ENCODE measurements around the gene TMC3.
"Not testable (repeated sequence)": the region's sequence is repeated elsewhere in the genome, so short reads cannot be mapped to it uniquely, and the experiment has no call there.

TMC3 gene

DNA sequence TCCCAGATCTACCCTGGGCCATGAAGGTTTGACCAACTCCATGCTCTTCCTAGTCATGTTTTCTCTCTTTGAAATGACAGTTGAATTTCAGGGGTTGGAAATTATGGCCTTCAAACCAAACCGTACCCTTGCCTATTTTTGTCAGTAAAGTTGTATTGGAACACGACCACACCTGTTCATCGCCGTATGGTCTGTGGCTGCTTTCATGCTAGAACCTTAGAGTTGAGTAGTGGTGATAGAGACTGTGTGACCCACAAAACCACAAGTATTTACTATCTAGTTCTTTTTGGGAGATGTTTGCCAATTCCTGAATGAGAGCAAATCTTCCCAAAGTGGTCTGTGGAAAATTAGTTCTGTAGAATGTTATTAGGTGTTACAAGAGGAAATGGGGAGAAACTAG, 26.1 kb downstream of the TMC3 start:
- DNase-seq (ENCODE audit: low read depth in 3 of 3, low spot score in 1 of 3), result no peak

DNA sequence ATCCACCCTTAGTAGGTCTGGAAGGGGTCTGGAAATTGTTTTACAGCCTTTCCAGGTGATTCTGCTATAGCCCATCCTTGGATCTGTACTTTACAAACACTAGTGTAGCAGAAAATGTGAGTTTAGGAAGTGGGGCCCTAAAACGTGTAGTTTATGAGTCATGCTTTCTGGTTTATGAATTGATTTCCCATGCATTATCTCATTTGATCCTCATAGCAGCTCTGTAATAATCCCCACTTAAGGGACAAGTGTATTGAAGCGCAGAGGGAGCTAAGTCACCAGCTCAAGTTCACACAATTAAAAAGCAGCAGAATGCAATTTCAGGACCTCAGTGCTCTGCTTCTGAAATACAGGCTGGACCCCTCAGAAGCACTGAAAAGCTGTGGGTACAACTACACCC, 27.4 kb downstream of the TMC3 start:
- DNase-seq (ENCODE audit: low read depth in 3 of 3, low spot score in 1 of 3), result no peak

DNA sequence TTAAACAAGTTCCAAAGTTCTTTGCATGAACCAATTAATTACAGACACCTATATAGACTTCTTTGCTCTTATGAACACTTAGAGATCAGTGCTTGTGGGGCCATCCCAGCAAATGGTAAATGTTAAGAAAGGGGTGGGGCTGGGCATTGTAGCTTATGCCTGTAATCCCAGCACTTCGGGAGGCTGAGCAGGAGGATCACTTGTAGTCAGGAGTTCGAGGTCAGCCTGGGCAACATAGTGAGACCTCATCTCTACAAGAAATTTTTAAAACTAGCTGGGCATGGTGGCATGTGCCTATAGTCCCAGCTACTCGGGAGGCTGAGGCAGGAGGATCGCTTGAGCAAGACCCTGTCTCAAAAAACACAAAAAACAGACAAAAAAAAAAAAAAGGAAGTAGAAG, 30.6 kb downstream of the TMC3 start:
- no peak for DNase-seq (ENCODE audit: low read depth in 3 of 3, low spot score in 1 of 3)

DNA sequence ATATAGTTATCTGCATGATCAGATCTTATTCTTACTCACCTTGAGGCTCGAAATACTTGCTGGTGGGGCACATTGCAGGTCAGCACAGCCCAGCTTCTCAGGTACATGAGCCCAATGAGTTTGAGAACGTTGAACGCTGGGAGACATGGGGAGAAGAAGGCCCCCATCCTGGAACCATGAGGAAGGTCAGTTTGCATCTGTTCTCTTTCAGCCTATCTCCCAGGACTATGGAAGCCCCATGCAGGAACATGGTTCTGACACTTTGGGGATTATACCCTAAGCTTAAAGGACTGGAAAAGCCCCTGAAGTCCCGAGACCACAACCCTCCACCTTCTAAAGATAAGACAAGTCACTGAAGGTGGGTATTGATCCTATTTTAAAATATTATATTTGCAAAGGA, 32.7 kb downstream of the TMC3 start:
- no peak for DNase-seq (ENCODE audit: low read depth in 3 of 3, low spot score in 1 of 3)

DNA sequence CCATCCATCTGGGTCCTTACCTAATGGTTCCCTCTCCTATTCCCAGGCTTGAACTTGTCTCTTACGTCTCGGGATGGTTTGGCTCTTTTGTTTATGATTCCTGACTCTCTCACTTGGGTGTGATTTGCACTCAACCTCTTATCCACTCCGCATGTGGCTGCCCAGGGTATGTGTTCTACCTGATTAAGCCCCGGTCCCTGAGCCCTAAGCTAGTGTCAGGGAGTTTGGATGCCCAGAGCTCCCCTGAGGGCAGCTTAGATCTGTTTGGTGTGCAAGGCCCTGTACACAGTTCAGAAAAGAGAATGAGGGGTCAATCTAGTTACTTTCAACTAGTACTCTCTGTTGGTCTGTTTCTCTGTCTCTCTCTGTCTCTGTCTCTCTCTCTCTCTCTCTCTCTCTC, 34.2 kb downstream of the TMC3 start:
- DNase-seq (ENCODE audit: low read depth in 3 of 3, low spot score in 1 of 3), result no peak

DNA sequence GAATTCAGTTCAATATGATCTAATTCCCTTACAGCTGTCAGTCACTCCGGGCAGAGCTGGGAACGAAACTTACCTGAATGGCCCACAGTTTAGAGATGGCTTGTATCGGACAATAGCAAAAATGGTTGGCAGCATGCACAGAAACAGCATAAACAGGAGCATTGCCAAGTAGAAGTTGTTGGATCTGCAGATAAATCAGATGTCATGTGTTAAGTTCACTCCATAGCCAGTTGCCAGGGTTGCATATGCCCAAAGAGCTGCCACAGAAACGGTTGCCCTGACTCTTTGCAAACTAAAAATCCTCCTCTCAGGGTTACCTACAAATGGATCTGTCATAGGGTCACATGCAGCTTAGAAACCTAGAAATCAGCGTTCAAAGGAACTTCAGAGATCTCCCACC, 34.7 kb downstream of the TMC3 start:
- no peak for DNase-seq (ENCODE audit: low read depth in 3 of 3, low spot score in 1 of 3)

DNA sequence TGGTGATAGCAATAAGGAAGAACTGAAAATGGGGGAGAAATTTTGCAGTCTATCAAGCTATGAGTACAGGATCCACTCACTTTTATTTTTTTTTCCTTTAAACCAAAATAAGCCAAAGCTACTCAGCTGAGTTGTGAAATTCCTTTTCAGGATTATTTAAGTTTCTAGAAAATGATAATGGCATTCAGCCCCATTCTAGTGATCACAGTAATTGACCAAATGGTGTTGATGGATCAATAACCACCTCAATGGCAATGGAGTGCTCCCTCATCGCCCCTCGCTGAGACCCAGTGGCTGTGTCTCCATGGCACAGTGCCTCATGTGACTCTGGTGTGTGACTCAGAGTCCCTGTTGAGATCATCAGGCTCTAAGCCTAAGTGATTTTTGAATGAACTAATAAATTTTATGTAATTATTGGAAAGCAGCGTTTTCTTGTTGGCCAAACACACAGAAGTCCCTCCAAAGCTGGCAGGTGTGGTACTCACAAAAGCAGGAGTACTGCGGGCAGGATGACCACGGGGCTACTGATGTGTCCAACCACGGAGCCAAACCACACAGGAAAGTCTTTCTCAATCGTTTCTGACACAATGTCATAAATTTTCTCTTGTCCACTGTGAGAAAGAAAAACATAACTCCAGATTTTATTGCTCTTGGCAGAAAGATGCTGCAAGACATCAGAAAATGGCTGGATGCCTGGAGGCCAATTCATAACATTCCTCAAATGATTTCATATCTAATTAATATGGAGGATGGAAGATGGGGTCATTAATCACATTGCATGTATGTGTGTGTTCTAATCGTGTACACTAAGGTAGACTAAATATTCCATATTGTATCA, 35.6 kb downstream of the TMC3 start:
- DNase-seq (ENCODE audit: low read depth in 3 of 3, low spot score in 1 of 3), result no peak

DNA sequence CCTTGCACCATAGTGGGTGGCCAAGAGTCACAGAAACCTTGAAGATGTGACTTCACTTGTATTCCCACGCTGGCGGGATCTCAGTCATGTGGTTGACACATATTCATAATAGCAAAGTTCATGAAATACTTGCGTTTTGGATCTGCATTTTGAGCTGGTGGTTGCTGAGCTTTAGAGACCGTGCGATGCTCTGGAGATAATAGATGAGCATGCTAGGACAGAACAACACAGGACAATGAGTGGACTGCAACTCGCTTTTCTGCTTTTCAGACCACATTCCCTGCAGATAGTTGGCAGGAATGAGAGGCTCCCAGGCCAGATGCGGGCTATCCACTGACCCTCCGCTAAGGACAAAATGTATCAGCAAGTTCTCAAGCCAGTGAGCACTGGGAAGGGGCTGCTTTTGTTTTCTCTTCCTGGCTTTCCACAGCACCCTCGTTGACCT, 36.3 kb downstream of the TMC3 start:
- no peak for DNase-seq (ENCODE audit: low read depth in 3 of 3, low spot score in 1 of 3)

DNA sequence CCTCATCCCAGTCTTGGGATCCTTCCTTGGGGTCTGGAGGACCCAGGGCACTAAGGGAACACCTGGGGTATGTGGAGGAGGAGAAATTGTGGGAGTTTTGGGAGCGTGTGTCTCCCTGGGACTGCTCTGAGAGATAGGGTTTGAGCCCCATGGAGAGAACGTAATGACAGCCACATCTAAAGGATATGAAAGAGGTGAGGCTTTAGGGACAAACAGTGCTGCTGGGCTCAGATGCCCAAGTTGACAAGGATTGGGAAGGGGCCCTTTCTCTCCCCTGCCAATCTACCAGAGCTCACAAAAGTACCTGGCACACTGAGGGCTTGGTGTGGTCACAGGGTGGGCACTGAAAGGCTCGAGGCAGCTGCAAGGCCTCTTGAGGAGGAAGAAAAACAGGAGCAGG, 36.8 kb downstream of the TMC3 start:
- no peak for DNase-seq (ENCODE audit: low read depth in 3 of 3, low spot score in 1 of 3)

DNA sequence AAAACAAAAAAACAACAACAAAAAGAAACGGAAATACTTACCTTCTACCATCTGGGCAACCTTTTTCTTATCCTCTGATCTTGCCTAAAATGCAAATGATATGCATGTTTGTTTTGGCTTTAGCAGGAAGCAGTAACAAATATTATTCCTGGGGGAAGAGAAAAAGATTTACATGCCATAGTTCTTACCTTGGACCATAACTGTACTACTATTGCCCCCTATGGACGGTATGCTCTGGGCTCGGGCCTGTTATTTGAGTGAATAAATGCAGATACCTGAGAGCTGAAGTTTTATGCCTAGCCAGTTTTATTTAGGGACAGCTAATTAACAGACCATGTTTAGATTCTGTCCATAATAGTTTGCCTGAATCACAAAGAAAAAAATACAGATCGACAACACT, 37.4 kb downstream of the TMC3 start:
- DNase-seq (ENCODE audit: low read depth in 3 of 3, low spot score in 1 of 3), result no peak

DNA sequence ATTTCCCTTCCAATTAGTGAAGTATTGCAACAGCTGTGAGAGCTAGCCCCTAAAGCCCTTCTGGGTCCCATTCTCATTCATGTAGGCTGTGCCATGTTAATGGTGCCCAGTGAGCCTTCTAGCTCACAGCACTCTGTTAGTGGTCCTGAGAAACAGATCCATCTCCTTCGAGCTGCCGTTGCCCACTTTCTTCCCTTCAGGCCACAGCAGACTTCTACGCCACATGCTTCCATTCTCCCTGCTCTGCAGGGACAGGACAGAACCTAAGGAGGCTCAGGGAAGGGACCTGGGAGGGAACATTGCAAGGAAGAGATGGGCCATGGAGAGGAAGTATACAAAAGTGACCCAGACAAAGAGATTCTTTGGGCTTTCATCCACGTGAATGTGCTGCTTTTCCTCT, 38.4 kb downstream of the TMC3 start:
- no peak for DNase-seq (ENCODE audit: low read depth in 3 of 3, low spot score in 1 of 3)

DNA sequence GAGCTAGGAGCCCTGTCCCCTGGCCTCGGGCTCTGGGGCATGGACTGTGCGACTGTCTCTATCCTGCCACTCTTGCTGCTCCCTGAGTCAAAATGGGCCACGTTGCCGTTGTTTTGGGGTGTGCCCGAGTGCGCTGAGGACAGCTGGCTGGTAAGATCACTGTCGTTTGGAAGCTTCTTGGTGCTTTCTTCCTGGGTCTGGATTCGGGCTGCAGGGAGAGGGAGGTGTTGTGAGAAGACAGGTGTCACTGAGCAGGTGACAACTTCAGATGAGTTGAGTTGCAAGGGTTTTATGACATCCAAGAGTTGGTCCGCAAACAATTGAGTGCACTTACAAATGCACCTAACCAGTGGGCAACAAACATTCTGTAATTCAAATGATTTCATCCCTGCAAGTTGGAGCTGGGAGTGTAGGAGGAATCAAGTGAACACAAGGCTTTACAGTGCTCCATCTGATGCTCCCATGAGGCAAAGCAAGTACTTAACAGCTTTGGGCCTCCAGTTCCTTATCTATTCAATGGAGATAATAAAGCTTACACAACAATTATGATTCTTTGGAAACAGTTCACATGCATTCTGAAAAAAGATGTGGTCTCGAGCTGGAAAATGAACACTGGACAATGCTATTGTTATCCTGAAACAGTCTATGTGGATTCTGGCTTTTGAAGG, 39.1 kb downstream of the TMC3 start:
- no peak for DNase-seq (ENCODE audit: low read depth in 3 of 3, low spot score in 1 of 3)

DNA sequence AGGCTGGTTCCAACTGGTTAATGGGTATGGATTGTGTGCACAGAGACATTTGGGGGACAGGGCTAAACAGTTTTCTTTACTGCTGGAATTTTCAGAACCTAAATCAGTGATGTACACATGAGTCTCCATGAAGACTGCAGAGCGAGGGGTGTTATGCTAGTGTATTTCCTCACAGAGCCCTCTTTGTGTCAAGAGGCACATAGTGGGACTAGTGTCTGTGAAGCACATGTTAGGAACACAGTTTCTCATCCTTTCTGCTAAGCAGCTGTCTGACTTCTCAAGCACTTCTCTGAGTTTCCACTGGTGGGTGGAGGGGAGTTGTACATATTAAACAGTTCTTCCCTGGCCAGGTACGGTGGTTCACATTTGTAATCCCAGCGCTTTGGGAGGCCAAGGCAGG, 40.6 kb downstream of the TMC3 start:
- no peak for DNase-seq (ENCODE audit: low read depth in 3 of 3, low spot score in 1 of 3)

DNA sequence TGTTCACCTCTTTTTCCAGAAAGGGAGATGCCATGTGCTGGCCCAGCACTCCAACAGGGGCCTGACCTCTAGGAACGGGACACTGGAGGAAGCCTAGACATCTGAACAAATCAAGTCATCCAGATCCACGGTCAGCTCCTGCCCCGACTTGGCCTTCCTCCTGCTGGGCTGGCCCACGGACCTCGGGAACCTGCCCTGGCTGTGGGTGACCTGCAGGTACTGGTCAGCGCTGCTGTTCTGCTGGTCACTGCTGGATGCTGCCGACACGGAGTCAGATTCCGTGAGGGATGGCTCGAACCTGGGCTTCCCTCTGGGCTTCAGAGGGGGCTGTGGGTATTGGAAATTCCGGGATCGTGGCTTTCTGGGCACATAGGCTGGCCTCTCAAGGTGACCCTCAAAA, 41.7 kb downstream of the TMC3 start:
- no peak for DNase-seq (ENCODE audit: low read depth in 3 of 3, low spot score in 1 of 3)

DNA sequence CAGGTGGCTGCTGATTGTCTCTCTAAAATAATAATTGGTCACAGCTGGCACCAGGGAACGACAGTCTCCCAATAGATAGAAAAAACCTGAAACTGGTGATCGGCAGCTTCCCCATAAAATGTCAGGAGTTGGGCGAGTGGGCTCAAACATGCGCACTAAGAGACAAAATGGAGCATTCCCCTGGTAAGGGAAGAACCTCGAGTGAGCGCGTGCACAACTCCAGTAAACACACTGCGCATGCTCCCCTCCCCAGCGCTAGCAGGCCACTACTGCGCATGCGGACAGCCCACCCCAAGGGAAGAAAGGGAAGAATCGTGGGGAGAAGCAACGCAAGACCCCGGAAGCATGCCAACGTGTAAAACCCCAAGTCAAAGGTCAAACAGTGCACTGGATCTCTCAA, 42.4 kb downstream of the TMC3 start:
- DNase-seq (ENCODE audit: low read depth in 3 of 3, low spot score in 1 of 3), result no peak

DNA sequence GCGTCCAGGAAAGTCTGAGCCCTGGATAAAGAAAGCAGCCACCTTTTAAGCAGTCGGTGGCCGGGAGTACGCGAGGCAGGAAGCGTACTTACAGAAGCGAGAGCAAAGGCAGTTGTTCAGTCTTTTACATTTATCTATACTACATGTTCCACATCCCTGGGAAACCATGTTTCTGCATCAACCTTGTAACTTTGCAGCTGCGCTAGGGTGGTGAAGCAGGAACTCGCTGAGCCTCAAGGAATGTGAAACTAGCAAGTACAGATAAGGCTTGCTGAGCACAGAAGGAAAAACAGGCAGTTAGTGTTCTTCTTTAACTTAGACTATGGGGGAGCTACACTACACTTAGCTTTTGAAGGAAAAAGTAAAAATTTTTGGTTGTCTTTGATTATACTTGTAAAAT, 42.9 kb downstream of the TMC3 start:
- DNase-seq (ENCODE audit: low read depth in 3 of 3, low spot score in 1 of 3), result not testable (repeated sequence)

DNA sequence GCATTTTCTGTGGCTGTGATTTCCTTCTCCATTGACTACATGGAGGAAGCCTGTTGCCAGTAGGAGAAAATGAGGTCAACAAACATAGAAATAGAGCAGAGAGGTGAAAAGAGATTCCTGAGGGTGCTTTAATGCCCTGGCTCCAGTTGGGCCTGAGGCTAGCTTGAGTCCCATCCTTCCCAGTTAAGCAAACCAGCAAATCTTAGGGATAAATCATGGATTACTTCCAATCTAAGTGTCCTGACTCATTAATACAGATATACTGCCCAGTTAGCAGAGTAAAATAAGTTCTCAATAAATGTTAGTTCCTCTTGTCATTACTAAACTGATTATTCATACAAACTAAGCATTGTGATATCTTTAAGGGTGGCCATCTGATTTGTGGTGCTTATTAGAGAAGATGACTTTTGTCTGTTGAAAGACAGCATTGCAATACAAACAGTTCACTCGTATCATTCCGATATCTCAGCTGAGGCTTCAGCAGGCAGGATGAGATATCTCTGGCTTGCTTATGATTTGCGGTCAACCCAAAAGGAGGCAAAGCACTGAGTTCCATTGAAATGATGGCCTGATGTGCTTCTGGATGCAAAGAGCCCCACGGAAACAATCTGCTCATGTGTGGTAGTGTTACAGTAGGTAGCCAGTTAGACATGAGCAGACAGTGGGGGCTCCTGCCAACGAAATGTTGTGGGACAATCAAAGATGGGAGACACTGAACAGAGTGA, 43.5 kb downstream of the TMC3 start:
- DNase-seq (ENCODE audit: low read depth in 3 of 3, low spot score in 1 of 3), result no peak

DNA sequence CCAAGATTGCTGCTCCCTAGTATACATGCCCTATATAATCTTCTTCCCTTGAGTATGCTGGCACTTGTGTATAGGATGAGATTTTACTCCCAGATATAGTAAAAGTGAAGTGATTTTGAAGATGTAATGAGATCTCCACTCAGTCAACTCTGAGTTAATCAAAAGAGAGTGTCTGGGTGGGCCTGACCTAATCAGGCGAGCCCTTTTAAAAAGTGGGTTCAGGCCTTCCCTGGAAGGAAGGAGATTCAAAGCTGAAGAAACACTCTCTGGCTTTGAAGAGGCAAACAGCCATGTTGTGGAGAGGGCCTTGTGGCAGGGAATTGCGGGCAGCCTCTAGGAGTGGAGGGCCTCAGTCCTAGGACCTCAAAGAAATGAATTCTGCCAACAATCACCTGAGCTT, 44.6 kb downstream of the TMC3 start:
- DNase-seq (ENCODE audit: low read depth in 3 of 3, low spot score in 1 of 3), result no peak

DNA sequence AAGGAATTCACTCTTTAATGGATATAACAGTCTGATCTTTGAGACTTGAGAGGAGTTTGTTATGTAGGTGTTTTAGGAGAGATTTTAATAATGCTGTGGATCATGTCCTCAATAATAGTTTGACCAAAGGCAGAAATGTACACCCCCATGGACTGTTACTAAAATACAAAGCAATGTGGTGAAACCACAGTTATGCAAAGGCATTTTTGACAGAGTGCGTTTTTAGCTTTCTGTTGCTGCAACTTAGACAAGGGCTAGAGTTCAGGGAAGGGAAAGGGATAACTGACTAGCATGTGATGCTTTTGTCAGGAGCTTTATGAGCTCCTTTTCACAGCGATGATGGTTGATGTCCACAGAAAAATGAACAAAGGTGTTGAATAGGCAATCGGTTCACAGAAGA, 46.5 kb downstream of the TMC3 start:
- no peak for DNase-seq (ENCODE audit: low read depth in 3 of 3, low spot score in 1 of 3)

DNA sequence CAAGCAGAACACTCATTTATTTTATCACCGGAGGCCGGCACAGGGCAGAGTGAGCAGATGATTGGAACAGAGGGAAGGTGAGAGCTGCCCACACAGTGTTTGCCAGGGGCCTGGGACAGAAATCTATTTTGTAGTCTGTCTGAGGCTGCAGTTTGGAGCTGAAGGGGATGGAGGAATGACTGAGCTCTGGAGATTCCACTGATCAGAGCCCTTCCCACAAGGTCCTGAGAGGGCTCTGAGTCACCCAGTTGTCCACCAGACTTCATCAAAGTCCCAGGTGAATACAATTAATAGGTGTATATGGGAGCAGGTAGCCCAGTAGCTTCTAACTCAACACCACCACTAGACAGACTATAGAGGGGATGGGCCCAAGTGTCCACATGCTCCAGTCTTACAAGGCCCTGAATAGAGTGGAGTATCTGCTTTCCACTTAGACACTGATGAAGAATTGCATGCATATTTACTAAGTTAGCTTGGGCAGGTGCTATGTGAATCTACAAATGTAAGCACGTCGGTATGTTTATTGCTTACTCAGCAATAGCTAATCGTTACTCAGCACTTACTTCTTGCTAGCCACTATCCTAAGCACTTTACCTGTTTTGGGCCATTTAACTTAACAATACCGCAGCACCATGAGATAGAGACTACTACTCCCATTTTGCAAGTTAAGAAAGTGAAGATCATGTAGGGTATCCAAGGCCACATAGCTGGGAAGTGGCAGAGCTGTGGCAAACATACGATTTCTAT, 47.4 kb downstream of the TMC3 start:
- DNase-seq (ENCODE audit: low read depth in 3 of 3, low spot score in 1 of 3), result no peak

All from stimulated activated CD4-positive, alpha-beta T cell treated with anti-CD3 and anti-CD28 coated beads, TNF-alpha, amount 100 ng/mL, for 1 hour (primary cell).